ENCODE data around the gene WHRN. TPM values are rescaled to one million over a fixed set of nuclear protein-coding genes. Genes with fewer than 3 reads are reported as not detected.
A peak's percentile ranks its signal among the peaks of the same experiment; 100 is the strongest.

WHRN gene
- total and polyA plus RNA-seq, 2 donors (not counting 1 experiment from before 2014, with no cell fraction given), result 19.4 to 95.7 TPM

GRCh38 chr9:114521846-114522245, 16.6 kb upstream of the WHRN start:
- intact Hi-C loops (cut with micrococcal nuclease), result no loop called here
- DNase-seq (no peak), ATAC-seq (ENCODE audit: low read depth) (no peak)
- Histone ChIP-seq H3K4me3 (ENCODE audit: control extremely low read depth in 1 of 5, extremely low read depth in 1 of 5, insufficient read depth in 1 of 5, low read depth in 2 of 5, low read length in 4 of 5) (no peak overlapping the region), H3K27ac (ENCODE audit: low read length in 2 of 2) (no peak overlapping the region), H3K36me3 (replicated peaks in 1 of 2; ENCODE audit: control extremely low read depth in 1 of 2, control insufficient read depth in 1 of 2, extremely low read depth in 1 of 2, insufficient read depth in 2 of 2, low read length in 1 of 2) (no peaks in the 10 kb centered on the region), H3K4me2 (replicated peaks; ENCODE audit: low read depth, low read length, poor library complexity, severe bottlenecking) (no peak overlapping the region), H3K4me1 (ENCODE audit: control insufficient read depth in 2 of 2, insufficient read depth in 2 of 2, low read length in 2 of 2) (peaks cover 6 to 7% of the 10 kb centered on the region in 2 donors), H3K9me3 (ENCODE audit: control extremely low read depth in 1 of 3, control insufficient read depth in 2 of 3, insufficient read depth in 1 of 3, low read length in 2 of 3) (no peaks in the 10 kb centered on the region), H4K20me1 (ENCODE audit: control insufficient read depth, insufficient read depth, low read length, poor library complexity, severe bottlenecking) (no peaks in the 10 kb centered on the region), H3K9ac (ENCODE audit: low read length) (no peak overlapping the region), H3K27me3 (replicated peaks in 1 of 4; ENCODE audit: control extremely low read depth in 1 of 4, control insufficient read depth in 3 of 4, insufficient read depth in 4 of 4, low read length in 3 of 4) (peaks cover 0 to 9% (median 1%) of the 10 kb centered on the region in 4 experiments), H2AFZ (ENCODE audit: insufficient read depth, low read depth, low read length, poor library complexity, severe bottlenecking) (no peak overlapping the region), H3K79me2 (ENCODE audit: control insufficient read depth, insufficient read depth, low read length) (no peaks in the 10 kb centered on the region)
- Mint-ChIP-seq H3K4me1 (peaks cover 8% of the 10 kb centered on the region), H3K27ac (no peak overlapping the region), H3K4me3 (no peak overlapping the region), H3K27me3 (peaks cover 18% of the 10 kb centered on the region), H3K9me3 (ENCODE audit: insufficient read depth) (no peaks in the 10 kb centered on the region)
- CTCF ChIA-PET, result interaction anchor here (1.9 kb wide), 1 partner anchor 131 kb away, joined by 5 read pairs; no protein-coding TSS in a partner anchor
- POLR2A ChIA-PET, result no interaction called here
- TF ChIP-seq EZH2 (IDR thresholded peaks at IDR 0.05; ENCODE audit: borderline replicate concordance, insufficient read depth, low read depth, low read length, poor library complexity, severe bottlenecking) (no peak), CTCF (IDR thresholded peaks at IDR 0.05) (no peak)

- H3K9me3 ChIP-seq (ENCODE audit: control extremely low read depth in 1 of 3, control insufficient read depth in 2 of 3, insufficient read depth in 1 of 3, low read length in 2 of 3), result no peaks in the 10 kb centered on the region
- H3K4me2 ChIP-seq (replicated peaks; ENCODE audit: low read depth, low read length, poor library complexity, severe bottlenecking), result peak overlapping the region; percentile 31
- peak overlapping the region; percentile 70 for H2AFZ ChIP-seq (ENCODE audit: insufficient read depth, low read depth, low read length, poor library complexity, severe bottlenecking)
- Mint-ChIP-seq H3K27me3 (peaks cover 18% of the 10 kb centered on the region), H3K9me3 (ENCODE audit: insufficient read depth) (no peaks in the 10 kb centered on the region), H3K4me3 (no peak overlapping the region), H3K27ac (peak overlapping the region; percentile 64), H3K4me1 (peaks cover 15% of the 10 kb centered on the region)
- ATAC-seq (ENCODE audit: low read depth) (peak; percentile 21), DNase-seq (peak; percentile 40)
- ChIA-PET CTCF (interaction anchor here (0.9 to 1.8 kb wide), 8 partner anchors 8 to 174 kb away, joined by 3 to 7 read pairs (median 4); partner anchors contain the start of gene WHRN), POLR2A (interaction anchor here (0.6 kb wide), 1 partner anchor 68 kb away, joined by 3 read pairs; the partner anchor contains the start of gene ATP6V1G1)
- 62% methylated on average over 2 of the region's 4 CpGs for WGBS (ENCODE audit: insufficient coverage)
- H3K36me3 ChIP-seq (replicated peaks in 1 of 2; ENCODE audit: control extremely low read depth in 1 of 2, control insufficient read depth in 1 of 2, extremely low read depth in 1 of 2, insufficient read depth in 2 of 2, low read length in 1 of 2), result no peaks in the 10 kb centered on the region
- peaks cover 11 to 12% of the 10 kb centered on the region in 2 donors for H3K4me1 ChIP-seq (ENCODE audit: control insufficient read depth in 2 of 2, insufficient read depth in 2 of 2, low read length in 2 of 2)
- H3K27me3 ChIP-seq (replicated peaks in 1 of 4; ENCODE audit: control extremely low read depth in 1 of 4, control insufficient read depth in 3 of 4, insufficient read depth in 4 of 4, low read length in 3 of 4), result peaks cover 0 to 9% (median 1%) of the 10 kb centered on the region in 4 experiments
- no peaks in the 10 kb centered on the region for H3K79me2 ChIP-seq (ENCODE audit: control insufficient read depth, insufficient read depth, low read length)
- H3K4me3 ChIP-seq (ENCODE audit: control extremely low read depth in 1 of 5, extremely low read depth in 1 of 5, insufficient read depth in 1 of 5, low read depth in 2 of 5, low read length in 4 of 5), result peak overlapping the region in 1 of 5 experiments; percentile 2
- TF ChIP-seq EZH2 (IDR thresholded peaks at IDR 0.05; ENCODE audit: borderline replicate concordance, insufficient read depth, low read depth, low read length, poor library complexity, severe bottlenecking) (no peak), CTCF (IDR thresholded peaks at IDR 0.05) (no peak)
- H4K20me1 ChIP-seq (ENCODE audit: control insufficient read depth, insufficient read depth, low read length, poor library complexity, severe bottlenecking), result no peaks in the 10 kb centered on the region
- no peak overlapping the region for H3K27ac ChIP-seq (ENCODE audit: low read length in 2 of 2)
- intact Hi-C loops (cut with micrococcal nuclease), result no loop called here
- H3K9ac ChIP-seq (ENCODE audit: low read length), result no peak overlapping the region
Observed at GRCh38 chr9:114518599-114519022, 13.3 kb upstream of the WHRN start.
